Daoy (cell line): ENCODE results near the gene PCK2. TPM values are rescaled to one million over a fixed set of nuclear protein-coding genes. Genes with fewer than 3 reads are reported as not detected.
"Not testable (repeated sequence)": the region's sequence is repeated elsewhere in the genome, so short reads cannot be mapped to it uniquely, and the experiment has no call there.

Experiments
- DNase-seq: peaks from one replicate; pipeline ENCODE4 v3.0.0-alpha.2; 2015; ENCODE audit warnings: low read depth
- total RNA-seq: library from RNA; depleted of rRNA; stranded (reverse); fragments of >200 nt; shearing (Covaris generic); gene quantifications from 2 replicates; pipeline ENCODE4 v1.2.3, GENCODE V29; 2014

The PCK2 gene
- total RNA-seq, 1 experiment from 2014 or later = 6.6 TPM

DNA sequence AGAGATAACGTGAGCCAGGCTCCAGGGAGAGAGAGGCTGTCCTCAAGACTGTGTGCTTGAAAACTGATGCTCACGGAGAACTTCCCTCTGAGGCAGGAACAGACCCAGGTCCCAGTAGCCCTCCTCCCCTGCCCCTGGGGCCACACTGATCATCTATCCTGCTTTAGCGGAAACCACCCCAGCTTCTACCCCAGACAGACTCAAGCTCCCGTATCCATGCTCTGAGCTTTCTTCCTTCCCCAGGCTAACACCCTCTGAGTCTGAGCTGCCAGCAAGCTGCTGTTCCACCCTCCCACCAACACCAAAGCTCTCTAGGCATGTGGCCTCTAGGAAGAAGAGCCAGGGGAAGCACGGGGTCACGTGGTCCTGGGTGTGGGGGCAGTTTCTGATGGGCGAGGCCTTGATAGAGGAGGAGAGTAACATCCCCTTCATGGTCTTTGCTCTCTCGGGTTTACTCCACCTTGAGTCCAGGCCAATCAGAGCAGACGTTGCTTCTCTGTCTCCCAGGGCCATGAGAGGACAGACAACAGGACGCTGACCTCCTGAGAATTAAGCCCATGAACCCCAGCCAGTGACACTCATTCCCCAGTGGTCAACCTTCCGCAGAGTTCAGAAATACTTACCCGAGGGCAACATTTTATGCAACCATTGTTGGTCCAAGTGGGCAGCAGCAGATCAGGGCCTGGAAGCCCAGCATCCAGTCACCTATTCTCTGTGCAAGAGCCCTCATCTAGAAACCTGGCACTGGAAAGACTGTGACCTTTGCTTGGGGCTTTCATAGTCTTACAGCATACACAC lies 1.4 kb downstream of the PCK2 start:
- peak; percentile 69 for DNase-seq

GRCh38 chr14:24096545-24097181 lies 2.6 kb downstream of the PCK2 start:
- DNase-seq = no peak

GRCh38 chr14:24098229-24098926 lies 4.3 kb downstream of the PCK2 start:
- no peak for DNase-seq

DNA sequence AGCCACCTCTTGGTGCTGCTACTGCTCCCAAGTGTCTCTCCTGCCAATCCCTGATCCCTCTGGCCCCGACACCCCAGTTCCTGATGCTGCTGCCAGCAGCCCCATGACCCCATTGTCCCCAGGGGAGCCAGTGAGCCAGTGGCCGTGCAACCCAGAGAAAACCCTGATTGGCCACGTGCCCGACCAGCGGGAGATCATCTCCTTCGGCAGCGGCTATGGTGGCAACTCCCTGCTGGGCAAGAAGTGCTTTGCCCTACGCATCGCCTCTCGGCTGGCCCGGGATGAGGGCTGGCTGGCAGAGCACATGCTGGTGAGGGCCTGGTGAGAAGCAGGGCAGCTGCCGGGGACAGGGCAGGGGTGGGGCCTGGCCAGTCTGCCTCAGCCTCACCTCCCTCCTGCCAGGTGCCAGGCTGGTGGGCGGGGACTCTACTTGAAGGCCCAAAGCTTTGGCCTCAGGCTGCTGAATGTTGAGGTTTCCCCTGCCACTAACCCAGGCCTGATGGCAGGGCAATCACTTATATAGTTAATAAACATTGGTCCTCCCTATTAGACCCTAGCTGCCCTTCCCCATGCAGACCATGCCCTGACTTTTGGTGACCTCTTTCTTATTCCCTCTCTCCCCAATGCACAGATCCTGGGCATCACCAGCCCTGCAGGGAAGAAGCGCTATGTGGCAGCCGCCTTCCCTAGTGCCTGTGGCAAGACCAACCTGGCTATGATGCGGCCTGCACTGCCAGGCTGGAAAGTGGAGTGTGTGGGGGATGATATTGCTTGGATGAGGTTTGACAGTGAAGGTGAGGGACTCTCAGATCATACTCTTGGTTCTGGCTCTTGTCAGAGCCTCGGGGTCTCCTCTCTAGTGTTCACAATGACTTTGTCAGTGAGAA lies 5.1 kb downstream of the PCK2 start:
- no peak for DNase-seq

DNA sequence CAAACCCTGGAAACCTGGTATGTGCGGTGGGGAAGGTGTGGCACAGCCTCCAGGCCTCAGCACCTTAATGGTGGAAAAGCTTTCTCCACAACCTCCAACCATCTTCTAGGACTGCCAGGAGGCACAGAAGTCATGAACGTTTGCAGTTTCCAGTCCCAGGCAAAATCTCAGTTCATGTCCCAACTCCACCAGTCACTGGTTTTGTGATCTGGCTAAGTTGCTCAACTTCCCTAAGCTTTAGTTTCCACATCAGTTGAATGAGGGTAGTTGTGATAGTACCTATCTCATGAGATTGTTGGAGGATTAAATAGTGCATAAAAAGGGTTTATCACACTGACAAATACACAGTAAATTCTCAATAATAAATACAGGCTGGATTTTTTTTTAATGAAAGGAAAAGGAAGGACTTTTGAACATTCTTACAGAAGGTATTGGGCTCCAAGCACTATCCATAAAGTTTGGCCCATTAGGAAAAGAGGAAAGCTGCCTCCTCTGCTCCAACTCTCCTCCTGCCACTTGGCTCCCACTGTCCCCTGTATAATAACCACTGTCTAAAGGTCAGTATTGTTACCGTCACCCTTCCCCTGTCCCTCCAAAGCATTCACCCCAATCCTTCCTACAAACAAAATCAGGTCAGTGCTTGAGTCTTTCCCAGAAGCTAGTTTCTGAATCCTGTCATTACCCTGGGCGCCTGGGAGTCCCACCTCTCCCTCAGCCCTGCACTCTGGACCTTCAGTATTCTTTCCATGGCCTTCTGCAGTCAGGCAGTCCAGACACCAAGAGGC lies 6.3 kb downstream of the PCK2 start:
- no peak for DNase-seq

GRCh38 chr14:24100982-24101494 lies 6.9 kb downstream of the PCK2 start:
- no peak for DNase-seq

GRCh38 chr14:24102357-24103048 lies 8.4 kb downstream of the PCK2 start:
- no peak for DNase-seq

- DNase-seq = no peak
These were observed 9.3 kb downstream of the PCK2 start for GRCh38 chr14:24103451-24103850.

DNA sequence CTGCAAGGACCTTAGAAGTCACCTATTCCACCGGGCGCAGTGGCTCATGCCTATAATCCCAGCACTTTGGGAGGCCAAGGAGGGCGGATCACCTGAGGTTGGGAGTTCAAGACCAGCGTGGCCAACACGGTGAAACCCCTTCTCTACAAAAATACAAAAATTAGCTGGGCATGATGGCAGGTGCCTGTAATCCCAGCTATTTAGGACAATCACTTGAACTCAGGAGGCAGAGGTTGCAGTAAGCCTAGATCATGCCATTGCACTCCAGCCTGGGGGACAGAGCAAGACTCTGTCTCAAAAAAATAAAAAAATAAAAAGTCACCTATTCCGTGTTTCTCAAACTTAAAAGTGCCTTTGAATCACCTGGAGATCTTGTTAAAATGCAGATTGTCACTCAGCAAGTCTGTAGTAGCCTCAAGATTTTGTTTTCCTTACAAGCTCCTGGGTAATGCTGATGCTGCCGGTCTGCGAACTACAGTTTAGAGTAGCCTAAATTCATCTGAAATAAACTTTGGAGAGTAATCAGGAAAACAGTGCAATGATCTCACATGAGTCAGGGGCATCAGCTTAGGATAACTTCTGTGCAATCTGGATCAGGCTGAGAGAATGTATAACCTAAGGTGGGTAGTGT lies 11.6 kb downstream of the PCK2 start:
- DNase-seq = not testable (repeated sequence)

GRCh38 chr14:24106672-24107271 lies 12.7 kb downstream of the PCK2 start:
- DNase-seq = no peak

- no peak for DNase-seq
These were observed 14.3 kb downstream of the PCK2 start for GRCh38 chr14:24108336-24108874.

- DNase-seq = no peak
These were observed 15.9 kb downstream of the PCK2 start for GRCh38 chr14:24110060-24110459.

- DNase-seq = no peak
These were observed 16.4 kb downstream of the PCK2 start for GRCh38 chr14:24110523-24110922.

GRCh38 chr14:24113379-24113800 lies 19.3 kb downstream of the PCK2 start:
- DNase-seq = no peak

DNA sequence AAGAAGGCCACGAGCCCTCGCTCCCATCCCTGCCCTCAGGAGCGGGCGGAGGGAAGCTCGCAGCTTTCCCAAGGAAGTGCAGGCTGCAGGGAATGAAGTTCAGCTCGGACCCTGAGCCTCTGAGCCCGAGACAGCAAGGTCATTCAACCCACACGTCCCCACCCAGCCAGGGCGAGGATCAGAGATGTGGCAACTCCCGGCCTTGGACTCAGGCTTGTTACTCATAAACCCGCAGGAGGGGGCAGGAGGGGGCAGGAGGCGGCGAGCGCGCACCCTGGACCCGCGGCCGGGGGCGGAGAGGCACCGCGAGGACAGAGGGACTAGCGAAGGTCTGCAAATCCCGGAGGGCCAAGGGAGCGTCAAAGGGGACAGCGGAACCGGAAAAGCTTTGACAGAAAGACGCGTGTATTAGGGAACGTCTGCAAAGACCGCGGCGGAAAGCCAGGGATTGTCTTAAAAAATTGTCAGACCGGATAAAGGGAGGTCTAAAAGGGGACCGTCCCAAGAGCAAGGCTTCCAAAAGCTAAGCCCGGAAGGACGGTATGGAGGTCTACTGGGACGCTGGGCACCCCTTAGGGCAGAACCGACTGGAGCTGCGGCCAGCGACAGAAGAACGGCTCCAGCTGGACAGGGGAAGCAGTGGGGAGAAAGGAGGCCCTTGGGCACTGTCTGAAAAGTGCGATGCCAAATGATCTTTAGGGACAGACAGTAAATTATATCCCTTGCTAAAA lies 19.9 kb downstream of the PCK2 start:
- DNase-seq = peak; percentile 94

GRCh38 chr14:24114532-24115421 lies 20.7 kb downstream of the PCK2 start, which contains the start of the genes DCAF11 and NRL:
Gene DCAF11 (plus strand): TSS chr14:24114777. CDS start chr14:24115595, 818 bp downstream.
Gene NRL (minus strand): TSS chr14:24114949. CDS start chr14:24082848, 32,101 bp downstream.
- DNase-seq = peak; percentile 100
